Endothelial cell of umbilical vein (primary cell): Measurements from ENCODE around the gene MRGPRD. TPM values are rescaled to one million over a fixed set of nuclear protein-coding genes. Genes with fewer than 3 reads are reported as not detected.

Experiments
- BruUV-seq: library from RNA; stranded (reverse); fragments of 400-500 nt; replicated peaks from 2 replicates; lab custom pipeline; 2021; lab: Mats Ljungman, UMichigan
- CTCF ChIA-PET: fragments of 300-600, 350-600 bp; sonication (Branson Sonifier 250); formaldehyde crosslinking; loops from one replicate; lab custom pipeline; 2021; ENCODE audit warnings: antibody characterized with exemption, inconsistent platforms; lab: Charles Lee
- POLR2A ChIA-PET: fragments of 300-600, 350-600 bp; sonication (Branson Sonifier 250); formaldehyde crosslinking; loops from one replicate; lab custom pipeline; 2021; ENCODE audit warnings: antibody characterized with exemption, inconsistent platforms; lab: Charles Lee
- DNase-seq: peaks from one replicate; pipeline ENCODE4 v3.0.0-alpha.2; 2011; ENCODE audit warnings: low read depth, low spot score
- FAIRE-seq: peaks from 2 replicates; lab custom pipeline; 2011; peaks lifted over from hg19 to GRCh38; lab: Jason Lieb, UNC
- H2AFZ ChIP-seq: 2 replicates; pipeline ENCODE4 v1.6.0; 2012; ENCODE audit warnings: low read depth, low read length, control low read depth, inconsistent platforms
- H3K27ac ChIP-seq: 2 replicates; pipeline ENCODE4 v1.5.1; 2011; ENCODE audit warnings: low read depth, mild to moderate bottlenecking, control low read depth, low read length, moderate library complexity; ENCODE audit not compliant: insufficient read depth
- H3K27me3 ChIP-seq, 2 experiments: 2 replicates each; pipeline versions ENCODE4 v1.6.0 to v1.6.1; 2011; ENCODE audit warnings: low read length in 2 of 2, mixed read lengths in 1 of 2; ENCODE audit not compliant: control insufficient read depth in 2 of 2, insufficient read depth in 2 of 2
- H3K36me3 ChIP-seq, 2 experiments: 2 replicates in 1 of 2; 3 replicates in 1 of 2; pipeline ENCODE4 v1.5.1; 2011; ENCODE audit warnings: low read length in 2 of 2, mild to moderate bottlenecking in 1 of 2, moderate library complexity in 1 of 2; ENCODE audit not compliant: control insufficient read depth in 2 of 2, insufficient read depth in 2 of 2; ENCODE audit errors: extremely low read depth in 1 of 2
- H3K4me1 ChIP-seq: 3 replicates; pipeline ENCODE4 v1.5.1; 2011; ENCODE audit warnings: mild to moderate bottlenecking, low read length; ENCODE audit not compliant: control insufficient read depth, insufficient read depth; ENCODE audit errors: extremely low read depth
- H3K4me2 ChIP-seq: 2 replicates; pipeline ENCODE4 v1.6.1; 2011; ENCODE audit warnings: low read length, control low read depth, mixed read lengths; ENCODE audit not compliant: insufficient read depth
- H3K4me3 ChIP-seq, 3 experiments: fragments of 200-600 bp in 1 of 3; sonication (generic), shearing (Covaris generic) in 1 of 3; replicated peaks in 1 of 3; 2 replicates each; pipeline ENCODE4 v1.5.1; 2011 to 2016; ENCODE audit warnings: control low read depth in 3 of 3, low read length in 3 of 3, mild to moderate bottlenecking in 2 of 3, inconsistent platforms in 1 of 3, low read depth in 1 of 3, moderate library complexity in 1 of 3; ENCODE audit not compliant: insufficient read depth in 1 of 3
- H3K79me2 ChIP-seq: 2 replicates; pipeline ENCODE4 v1.6.0; 2012; ENCODE audit warnings: low read length, inconsistent platforms; ENCODE audit not compliant: control insufficient read depth, insufficient read depth
- H3K9ac ChIP-seq: replicated peaks from 2 replicates; pipeline ENCODE3; 2011; ENCODE audit warnings: low read length, control low read depth; ENCODE audit not compliant: insufficient read depth; ENCODE audit errors: extremely low read depth
- H3K9me1 ChIP-seq: replicated peaks from 3 replicates; pipeline ENCODE4 v1.6.0; 2011; ENCODE audit warnings: mild to moderate bottlenecking, low read length; ENCODE audit not compliant: control insufficient read depth, insufficient read depth; ENCODE audit errors: extremely low read depth
- H3K9me3 ChIP-seq: replicated peaks from 2 replicates; pipeline ENCODE4 v1.5.1; 2012; ENCODE audit warnings: low read length, inconsistent platforms; ENCODE audit not compliant: control insufficient read depth, insufficient read depth
- H4K20me1 ChIP-seq: replicated peaks from 2 replicates; pipeline ENCODE3; 2011; ENCODE audit warnings: mild to moderate bottlenecking, low read length; ENCODE audit not compliant: control insufficient read depth, insufficient read depth; ENCODE audit errors: extremely low read depth
- CTCF ChIP-seq, 2 donors: IDR thresholded peaks; 1 replicate in 1 of 2; 2 replicates in 1 of 2; pipeline ENCODE4 v1.5.1; 2011; ENCODE audit warnings: low read length in 2 of 2, mild to moderate bottlenecking in 2 of 2, moderate library complexity in 2 of 2, control low read depth in 1 of 2, inconsistent platforms in 1 of 2, low read depth in 1 of 2; ENCODE audit not compliant: insufficient read depth in 1 of 2; ENCODE audit errors: extremely low read depth in 1 of 2
- EZH2 ChIP-seq: IDR thresholded peaks from 2 replicates; pipeline ENCODE4 v1.6.1; 2012; ENCODE audit warnings: borderline replicate concordance, low read depth, mild to moderate bottlenecking, moderate library complexity, low read length, inconsistent platforms; ENCODE audit not compliant: severe bottlenecking
- FOS ChIP-seq: IDR thresholded peaks from 2 replicates; pipeline ENCODE4 v1.6.1; 2011; ENCODE audit warnings: mild to moderate bottlenecking, low read length, moderate library complexity, borderline replicate concordance; ENCODE audit not compliant: insufficient read depth
- GATA2 ChIP-seq: IDR thresholded peaks from 2 replicates; pipeline ENCODE4 v1.7.0; 2011; ENCODE audit warnings: low read depth, mild to moderate bottlenecking, moderate library complexity, mixed read lengths, low read length; ENCODE audit not compliant: insufficient read length, insufficient read depth
- JUN ChIP-seq: IDR thresholded peaks from 2 replicates; pipeline ENCODE4 v1.6.1; 2011; ENCODE audit warnings: borderline replicate concordance, low read depth; ENCODE audit not compliant: insufficient read length, insufficient read depth
- MAX ChIP-seq: IDR thresholded peaks from 2 replicates; pipeline ENCODE4 v1.6.1; 2011; ENCODE audit not compliant: insufficient read depth, insufficient read length
- MYC ChIP-seq: IDR thresholded peaks from one replicate; pipeline ENCODE4 v1.6.1; 2011; ENCODE audit warnings: mild to moderate bottlenecking, low read depth, low read length
- POLR2A ChIP-seq: IDR thresholded peaks from 2 replicates; pipeline ENCODE4 v1.6.1; 2012; ENCODE audit warnings: low read depth, mild to moderate bottlenecking, control low read depth, low read length
- POLR2AphosphoS5 ChIP-seq: IDR thresholded peaks from 2 replicates; pipeline ENCODE4 v1.6.1; 2012; ENCODE audit warnings: low read depth, mild to moderate bottlenecking, control low read depth, low read length, moderate library complexity; ENCODE audit not compliant: insufficient read depth
- dilution Hi-C: fragments of 300-500 bp; cut with MboI; formaldehyde crosslinking; loops from one replicate; pipeline ENCODE4 v1.15.0; 2019; ENCODE audit warnings: low sequenced_read_pairs; ENCODE audit not compliant: extremely low pct_ligation_motif_present
- intact Hi-C: fragments of 100-400 bp; cut with micrococcal nuclease; formaldehyde crosslinking; loops from one replicate; pipeline ENCODE4 v1.10.0; 2022
- polyA plus RNA-seq, 4 experiments: library from polyadenylated mRNA; depleted of rRNA in 3 of 4; stranded (reverse) in 3 of 4; unstranded in 1 of 4; fragments of >200 nt; gene quantifications; 2 replicates each; pipeline versions ENCODE4 v1.2.1 to v1.2.3, GENCODE V29; 2011 to 2012; ENCODE audit warnings: missing spikeins in 1 of 4
- total RNA-seq: library from RNA; stranded (reverse); gene quantifications from 2 replicates; pipeline ENCODE4 v1.2.3, GENCODE V29; 2021

MRGPRD gene
- total and polyA plus RNA-seq, 2 donors (not counting 3 experiments of a cell fraction or from before 2014, with no cell fraction given) = not detected

GRCh38 chr11:68982134-68982533 is 1.3 kb upstream of the MRGPRD start:
- no TSS peak for BruUV-seq
- FAIRE-seq = no peak
- H3K4me3 ChIP-seq = no peak overlapping the region
- no peaks in the 10 kb centered on the region for H3K36me3 ChIP-seq
- no peak overlapping the region for H2AFZ ChIP-seq
- H3K4me1 ChIP-seq = no peaks in the 10 kb centered on the region
- no peaks in the 10 kb centered on the region for H3K9me3 ChIP-seq
- dilution Hi-C loops = no loop called here
- ChIA-PET CTCF (interaction anchor here (1.0 kb wide), 1 partner anchor 33 kb away, joined by 3 read pairs; no protein-coding TSS in a partner anchor), POLR2A (no interaction called here)
- DNase-seq = no peak
- no peak overlapping the region for H3K27ac ChIP-seq
- H3K9me1 ChIP-seq = no peaks in the 10 kb centered on the region
- no peaks in the 10 kb centered on the region for H3K79me2 ChIP-seq
- intact Hi-C loops = no loop called here
- no peaks in the 10 kb centered on the region for H4K20me1 ChIP-seq
- TF ChIP-seq MYC (no peak), POLR2AphosphoS5 (no peak), EZH2 (no peak)
- no peak overlapping the region for H3K9ac ChIP-seq
- peaks cover 3 to 10% of the 10 kb centered on the region in 2 experiments for H3K27me3 ChIP-seq
- no peak overlapping the region for H3K4me2 ChIP-seq

GRCh38 chr11:68979931-68980775 is 633 bp downstream of the MRGPRD start:
- BruUV-seq = no TSS peak
- H3K4me3 ChIP-seq = no peak overlapping the region
- H3K36me3 ChIP-seq = no peaks in the 10 kb centered on the region
- FAIRE-seq = no peak
- no peak overlapping the region for H2AFZ ChIP-seq
- dilution Hi-C loops (no loop called here), intact Hi-C loops (no loop called here)
- H3K27me3 ChIP-seq = peaks cover 0 to 5% of the 10 kb centered on the region in 2 experiments
- no peak for TF ChIP-seq MAX
- no peak for TF ChIP-seq POLR2A
- no peak for TF ChIP-seq FOS
- no peak for TF ChIP-seq GATA2
- TF ChIP-seq MYC = no peak
- no peak for TF ChIP-seq JUN
- TF ChIP-seq EZH2 = no peak
- no peak for TF ChIP-seq CTCF (IDR thresholded peaks at IDR 0.05; ENCODE audit: extremely low read depth in 1 of 2, insufficient read depth in 1 of 2, low read depth in 1 of 2, low read length in 2 of 2)
- no peak for TF ChIP-seq POLR2AphosphoS5
- H3K9ac ChIP-seq = no peak overlapping the region
- DNase-seq = no peak
- ChIA-PET POLR2A (no interaction called here), CTCF (no interaction called here)
- H3K27ac ChIP-seq = no peak overlapping the region
- H3K9me1 ChIP-seq = no peaks in the 10 kb centered on the region
- H3K9me3 ChIP-seq = no peaks in the 10 kb centered on the region
- H3K79me2 ChIP-seq = no peaks in the 10 kb centered on the region
- no peaks in the 10 kb centered on the region for H3K4me1 ChIP-seq
- no peak overlapping the region for H3K4me2 ChIP-seq
- H4K20me1 ChIP-seq = no peaks in the 10 kb centered on the region
